Measurements from ENCODE around the gene COA3. TPM values are rescaled to one million over a fixed set of nuclear protein-coding genes. Genes with fewer than 3 reads are reported as not detected.
A peak's percentile ranks its signal among the peaks of the same experiment; 100 is the strongest.

COA3 gene
- total RNA-seq, 1 experiment from 2014 or later: 53.0 TPM

DNA sequence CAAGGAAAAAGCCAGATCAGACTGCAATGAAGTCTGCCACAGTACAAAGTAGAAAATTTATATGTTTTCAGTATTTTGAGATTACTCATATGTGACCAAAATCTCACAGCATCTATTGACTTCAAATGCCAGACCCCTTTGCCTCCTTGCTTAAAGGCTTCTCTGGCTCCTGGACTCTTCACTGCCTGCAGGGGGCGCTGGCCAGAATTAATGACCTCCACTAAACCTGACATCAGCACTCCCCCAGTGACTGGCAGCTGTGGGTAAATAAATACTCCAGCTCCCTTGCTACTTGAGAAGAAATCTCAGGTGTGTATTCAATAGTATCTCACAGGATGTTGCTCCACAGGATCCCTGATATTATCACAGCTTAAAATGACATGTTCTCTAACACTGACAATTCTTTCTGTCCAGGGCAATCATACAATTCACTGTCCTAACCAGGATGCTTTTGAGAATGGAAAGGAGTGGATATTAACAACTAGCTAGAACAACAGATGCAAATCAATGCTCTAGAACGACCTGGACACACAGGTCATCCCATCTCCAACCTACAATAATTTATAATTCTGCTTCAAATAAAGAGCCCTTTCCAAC lies 21.5 kb upstream of the COA3 start:
- DNase-seq (ENCODE audit: extremely low read depth, low read depth): peak; percentile 71

DNA sequence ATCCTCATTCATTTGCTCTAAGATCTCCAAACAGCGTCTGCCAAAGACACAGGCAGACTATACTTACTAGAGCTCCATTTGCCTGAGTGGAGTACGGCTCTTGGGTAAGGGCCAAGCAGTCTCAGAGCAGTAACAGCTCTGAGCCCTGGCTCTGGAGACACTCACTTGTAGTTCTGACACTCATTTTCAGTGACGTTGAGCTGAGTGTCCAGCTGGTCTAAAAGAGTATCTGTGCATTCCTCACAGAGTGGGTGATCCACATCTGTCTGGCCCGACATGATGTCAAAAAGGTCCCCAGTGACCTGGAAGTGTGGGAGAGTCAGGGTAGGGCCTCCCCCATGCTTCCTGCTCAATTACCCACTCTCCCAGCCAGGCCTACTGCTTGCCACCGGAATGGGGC lies 19.9 kb upstream of the COA3 start:
- DNase-seq (ENCODE audit: extremely low read depth, low read depth): no peak

DNA sequence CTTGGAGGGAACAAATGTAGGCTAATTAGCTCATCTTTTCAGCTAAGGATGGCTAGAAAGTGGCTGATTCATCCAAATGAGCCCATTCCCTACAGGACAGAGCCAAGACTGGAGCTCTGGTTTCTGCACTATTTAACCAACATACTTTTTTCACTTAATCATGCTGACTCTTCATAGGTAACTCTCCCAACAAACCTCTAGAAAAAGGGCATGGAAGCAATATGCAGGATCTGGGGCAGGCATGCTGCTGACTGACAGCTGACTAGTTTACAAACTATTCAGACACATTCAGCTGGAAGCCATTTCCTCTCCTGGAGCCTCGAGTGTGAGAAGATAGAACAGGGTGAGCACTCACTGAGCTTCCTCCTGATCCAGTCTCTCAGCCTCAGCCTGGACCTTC lies 19.4 kb upstream of the COA3 start:
- no peak for DNase-seq (ENCODE audit: extremely low read depth, low read depth)

DNA sequence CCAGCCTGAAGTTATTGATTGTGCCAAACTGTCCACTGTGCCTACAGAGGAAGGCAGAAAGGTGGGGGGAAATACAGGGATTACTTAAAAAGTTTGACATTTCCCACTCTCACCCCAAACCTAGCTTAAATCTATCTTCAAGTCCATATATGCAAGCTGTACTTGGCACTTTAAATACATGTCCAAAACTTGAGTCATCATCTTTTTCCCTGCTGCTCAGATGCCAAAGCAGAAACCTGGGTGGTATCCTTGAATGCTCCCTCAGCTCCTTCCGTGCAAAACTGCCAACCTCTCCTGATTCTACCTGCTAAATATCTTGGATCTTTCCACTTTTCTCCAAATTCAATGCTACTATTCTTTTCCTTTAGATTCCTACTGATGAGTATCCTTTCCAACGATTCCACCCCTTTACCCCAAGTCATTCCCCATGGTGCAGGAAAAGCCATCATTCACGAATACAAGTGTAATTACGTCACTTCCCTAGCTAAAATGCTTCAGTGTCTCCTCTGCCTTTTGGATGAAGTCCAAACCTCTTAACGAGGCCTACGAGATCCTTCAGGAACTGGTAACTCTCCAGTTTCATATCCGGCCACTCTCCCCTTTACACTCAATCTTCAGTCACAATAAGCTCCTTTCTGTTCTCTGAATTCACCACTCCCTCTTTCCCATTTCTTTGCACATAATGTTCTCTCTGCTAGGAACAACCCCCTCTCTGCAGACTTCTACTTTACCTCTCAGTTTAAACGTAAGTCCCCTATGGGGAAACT lies 16.3 kb upstream of the COA3 start:
- DNase-seq (ENCODE audit: extremely low read depth, low read depth): no peak

DNA sequence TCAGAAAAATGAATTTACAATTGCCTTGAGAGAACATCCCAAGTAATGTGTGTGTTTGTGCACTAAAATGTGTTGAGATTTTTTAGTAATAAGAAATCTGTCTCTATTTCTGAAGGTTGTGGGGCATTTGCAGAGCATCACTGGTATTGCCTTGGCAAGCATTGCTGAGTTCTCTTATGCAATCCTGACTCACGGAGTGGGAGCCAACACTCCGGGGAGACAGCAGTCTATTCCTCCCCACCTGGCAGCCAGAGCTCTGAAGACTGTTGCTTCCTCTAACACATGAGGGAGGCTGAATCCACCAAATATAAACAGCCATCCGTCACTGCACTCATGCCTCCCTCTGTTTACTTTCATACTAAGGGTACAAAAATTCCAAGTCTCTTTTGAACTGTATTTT lies 10.7 kb upstream of the COA3 start:
- no peak for DNase-seq (ENCODE audit: extremely low read depth, low read depth)

DNA sequence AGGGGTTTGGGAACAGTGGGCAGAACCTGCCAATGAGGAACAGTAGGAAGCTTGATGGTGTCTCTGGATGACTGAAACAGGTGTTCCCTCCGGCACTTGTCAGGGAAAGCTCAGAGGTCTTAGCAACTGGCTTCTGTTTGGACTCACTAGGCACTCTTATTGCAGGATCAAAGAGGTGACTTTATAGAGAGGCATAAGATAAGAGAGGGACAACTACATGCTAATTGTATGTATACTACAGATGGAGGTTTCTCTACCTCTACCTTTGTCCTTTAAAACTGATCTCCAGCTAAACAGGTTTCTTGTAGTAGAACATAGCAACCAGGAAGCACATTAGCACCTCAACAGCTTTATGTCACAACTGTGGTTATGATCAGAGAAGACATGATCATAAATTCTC lies 7.7 kb upstream of the COA3 start:
- no peak for DNase-seq (ENCODE audit: extremely low read depth, low read depth)

DNA sequence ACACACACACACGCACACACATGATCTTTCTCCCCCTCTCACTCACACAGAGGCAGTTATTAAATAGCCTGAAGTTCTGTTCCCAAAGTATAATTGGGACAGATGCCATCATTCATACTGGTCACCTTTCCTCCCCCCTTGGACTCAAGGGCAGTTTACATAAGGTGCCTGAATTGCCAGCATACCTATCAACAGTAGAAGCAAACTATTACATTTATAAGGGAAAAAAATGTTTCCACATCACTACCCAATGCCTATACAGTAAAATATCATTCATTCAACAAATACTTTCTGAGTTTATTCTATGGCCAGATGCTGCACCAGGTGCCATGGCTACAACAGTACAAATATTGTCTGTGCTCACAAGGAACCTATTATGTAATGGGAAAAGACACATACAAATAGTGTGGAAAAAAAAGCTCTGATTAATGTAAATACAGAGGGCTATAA lies 6.4 kb upstream of the COA3 start:
- DNase-seq (ENCODE audit: extremely low read depth, low read depth): no peak

DNA sequence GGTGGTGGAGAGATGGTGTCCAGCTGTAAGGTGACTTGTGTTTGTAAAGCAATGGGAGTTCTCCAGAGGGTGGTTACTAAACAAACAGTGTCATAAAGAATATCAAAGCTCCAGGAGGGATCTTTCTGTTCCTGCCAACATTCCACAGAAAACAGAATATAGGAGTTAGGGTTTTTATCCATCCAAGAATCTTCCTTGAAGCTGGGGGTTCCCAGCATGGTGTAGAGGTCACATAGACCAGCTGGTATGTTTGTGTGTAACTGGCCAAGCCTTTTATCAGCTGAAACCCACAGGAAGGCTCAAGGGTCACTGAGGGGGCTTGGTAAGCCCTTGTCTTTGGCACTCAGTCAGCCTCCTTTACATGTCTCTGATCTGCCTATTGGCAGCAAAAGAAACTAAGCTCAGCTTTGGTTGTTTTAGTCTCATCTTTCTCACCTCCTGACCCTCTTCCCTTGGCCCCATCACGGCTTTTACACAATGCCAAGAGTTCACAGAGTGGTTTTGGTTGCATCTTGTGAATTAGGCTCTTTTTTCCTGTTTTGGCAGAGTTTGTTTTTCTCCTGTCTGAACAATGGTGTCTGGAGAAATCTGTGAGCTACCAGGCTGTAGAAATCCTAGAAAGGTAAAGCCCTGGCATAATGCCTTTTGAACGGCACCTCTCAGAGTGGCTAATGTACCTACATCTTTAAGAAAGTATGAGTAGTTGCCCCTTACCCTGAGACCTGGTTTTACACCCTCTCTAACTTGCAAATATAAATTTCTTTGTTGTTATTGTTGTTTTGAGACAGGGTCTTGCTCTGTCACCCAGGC lies 4.8 kb upstream of the COA3 start:
- no peak for DNase-seq (ENCODE audit: extremely low read depth, low read depth)

DNA sequence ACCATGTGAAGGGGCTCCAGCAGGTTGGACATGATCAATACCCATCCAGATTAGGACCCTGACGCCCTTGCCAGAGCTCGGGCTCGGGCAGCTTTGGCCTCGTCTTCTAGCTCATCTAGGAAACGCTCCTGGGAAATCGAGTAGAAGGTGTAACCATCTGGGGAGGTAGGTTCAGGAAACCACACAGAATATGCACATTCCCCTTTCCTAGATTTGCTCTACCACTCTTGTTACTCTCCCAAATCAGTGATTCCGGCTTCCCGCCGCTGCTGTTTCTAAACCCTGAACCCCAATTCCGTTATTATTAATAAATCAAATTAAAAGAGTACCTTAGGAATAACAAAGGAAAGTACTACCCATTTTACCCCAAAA lies 507 bp downstream of the COA3 start:
- no peak for DNase-seq (ENCODE audit: extremely low read depth, low read depth)

DNA sequence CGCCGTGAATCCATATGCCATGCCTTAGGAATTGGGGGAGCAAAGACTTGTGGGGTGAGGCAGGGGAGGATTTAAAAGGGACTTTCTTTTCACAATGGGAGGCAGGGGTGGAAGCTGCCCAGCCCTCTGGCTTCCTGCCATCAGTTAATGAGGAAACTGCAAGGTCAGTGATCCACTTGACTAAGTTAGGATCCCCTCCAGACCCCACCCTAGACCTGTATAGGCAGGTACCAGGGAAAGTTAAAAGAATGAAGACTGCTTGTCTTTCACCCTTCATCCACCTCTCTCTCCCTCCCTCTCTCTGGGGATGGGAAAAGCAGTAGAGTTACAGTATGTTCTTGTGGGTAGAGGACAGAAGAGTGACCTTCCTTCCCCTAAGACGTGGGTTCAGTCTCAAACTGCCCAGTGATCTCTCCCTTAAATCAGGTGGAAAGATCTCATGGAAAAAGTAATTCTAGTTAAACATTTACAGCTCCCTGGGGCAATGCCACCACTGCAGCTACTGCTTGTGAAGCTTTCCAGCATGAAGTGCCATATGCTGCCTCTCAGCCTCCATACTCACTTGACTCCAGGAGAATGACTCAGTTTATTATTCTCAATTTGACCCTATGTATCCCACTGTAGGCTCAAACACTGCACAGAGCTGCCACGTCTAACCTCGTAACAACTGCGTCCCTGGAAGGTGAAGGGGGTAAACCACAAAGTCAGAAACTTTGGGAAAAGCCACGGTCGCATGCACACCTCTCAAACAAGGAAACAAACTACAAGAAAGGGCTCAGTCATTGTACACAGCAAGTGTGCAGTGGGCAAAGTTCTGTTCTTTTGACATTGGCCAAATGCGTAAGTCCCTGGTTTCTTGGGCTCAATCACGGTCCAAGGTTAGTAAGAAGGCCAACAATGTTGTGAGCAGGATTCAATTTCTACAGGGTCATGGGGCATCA lies 1.2 kb downstream of the COA3 start:
- no peak for DNase-seq (ENCODE audit: extremely low read depth, low read depth)

DNA sequence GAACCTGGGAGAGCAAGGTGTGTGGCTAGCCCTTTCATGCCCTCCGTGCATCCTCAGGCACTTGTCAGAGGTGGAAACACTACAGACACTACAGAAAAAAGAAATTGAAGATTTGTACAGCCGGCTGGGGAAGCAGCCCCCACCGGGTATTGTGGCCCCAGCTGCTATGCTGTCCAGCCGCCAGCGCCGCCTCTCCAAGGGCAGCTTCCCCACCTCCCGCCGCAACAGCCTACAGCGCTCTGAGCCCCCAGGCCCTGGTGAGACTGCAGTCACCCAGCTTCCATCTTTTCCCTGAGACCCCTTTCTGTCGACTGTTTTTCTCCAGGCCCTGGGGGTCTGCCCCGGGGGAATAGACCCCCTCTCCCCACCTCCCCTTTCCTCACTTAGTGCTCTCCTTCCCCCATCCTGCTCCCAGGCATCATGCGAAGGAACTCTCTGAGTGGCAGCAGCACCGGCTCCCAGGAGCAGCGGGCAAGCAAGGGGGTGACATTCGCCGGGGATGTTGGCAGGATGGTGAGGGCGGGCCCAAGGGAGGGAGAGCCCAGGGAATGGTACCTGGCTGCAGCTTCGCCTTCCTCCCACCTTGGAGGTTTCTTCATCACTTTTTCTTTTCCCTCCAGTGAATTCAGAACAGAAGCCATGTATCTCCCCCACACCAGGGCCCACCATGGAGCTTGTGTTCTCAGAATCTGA lies 2.3 kb downstream of the COA3 start:
- DNase-seq (ENCODE audit: extremely low read depth, low read depth): no peak

DNA sequence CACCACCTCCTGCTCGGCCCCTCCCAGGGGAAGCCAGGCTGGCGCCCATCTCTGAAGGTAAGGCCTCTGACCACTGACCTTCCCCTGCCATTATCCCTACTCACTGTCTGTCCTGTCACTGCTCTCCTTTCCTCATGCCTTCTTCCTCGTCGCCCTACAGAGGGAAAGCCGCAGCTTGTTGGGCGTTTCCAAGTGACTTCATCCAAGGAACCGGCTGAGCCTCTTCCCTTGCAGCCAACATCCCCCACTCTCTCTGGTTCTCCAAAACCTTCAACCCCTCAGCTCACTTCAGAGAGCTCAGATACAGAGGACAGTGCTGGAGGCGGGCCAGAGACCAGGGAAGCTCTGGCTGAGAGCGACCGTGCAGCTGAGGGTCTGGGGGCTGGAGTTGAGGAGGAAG lies 3.0 kb downstream of the COA3 start:
- no peak for DNase-seq (ENCODE audit: extremely low read depth, low read depth)

DNA sequence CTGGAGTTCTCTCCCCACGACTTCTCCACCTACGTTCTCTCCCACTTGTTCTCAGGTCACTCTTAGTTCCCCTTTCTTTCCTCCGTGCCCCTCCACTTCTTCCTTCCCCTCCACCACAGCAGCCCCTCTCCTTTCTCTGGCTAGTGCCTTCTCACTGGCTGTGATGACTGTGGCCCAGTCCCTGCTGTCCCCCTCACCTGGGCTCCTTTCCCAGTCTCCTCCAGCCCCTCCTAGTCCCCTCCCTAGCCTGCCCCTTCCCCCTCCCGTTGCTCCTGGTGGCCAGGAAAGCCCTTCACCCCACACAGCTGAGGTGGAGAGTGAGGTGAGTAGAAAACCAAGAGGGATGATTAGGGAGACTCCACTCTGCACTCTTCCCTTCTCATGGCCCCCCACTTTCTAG lies 3.4 kb downstream of the COA3 start:
- no peak for DNase-seq (ENCODE audit: extremely low read depth, low read depth)

DNA sequence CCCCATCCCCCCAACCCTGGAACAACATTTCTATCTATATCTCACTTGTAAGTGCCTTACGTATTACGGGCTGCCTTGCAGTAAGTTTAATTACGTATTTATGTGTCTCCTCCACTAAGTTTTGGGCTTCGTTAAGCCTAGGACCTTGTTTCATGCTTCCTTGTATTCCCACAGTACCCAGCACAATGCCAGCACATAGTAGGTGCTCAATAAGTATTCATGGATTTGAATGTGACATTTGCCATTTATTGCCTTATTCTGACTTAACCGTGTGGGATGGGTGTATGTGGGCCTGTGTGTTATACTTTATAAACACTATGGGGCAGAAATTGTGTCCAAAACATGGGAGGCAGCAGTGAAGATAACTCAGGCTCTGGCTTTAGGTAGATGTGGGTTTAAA lies 6.0 kb downstream of the COA3 start:
- no peak for DNase-seq (ENCODE audit: extremely low read depth, low read depth)

DNA sequence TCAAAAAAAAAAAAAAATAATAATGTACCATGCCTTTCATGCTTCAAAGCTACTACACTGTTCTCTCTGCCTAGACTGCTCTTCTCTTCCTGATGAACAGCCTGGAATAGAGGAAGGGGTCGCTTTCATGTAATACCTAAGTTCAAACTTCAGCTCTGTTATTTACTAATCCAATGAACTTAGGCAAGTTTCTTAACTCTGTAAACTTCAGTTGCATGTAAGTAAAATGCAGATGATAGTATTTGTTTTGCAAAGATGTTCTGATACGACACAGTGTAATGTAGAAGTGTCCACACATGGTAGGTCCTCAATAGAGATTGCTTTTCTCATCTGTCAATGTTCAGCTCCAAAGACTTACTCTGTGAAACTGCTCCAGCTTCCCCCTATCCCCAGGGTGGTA lies 6.6 kb downstream of the COA3 start:
- DNase-seq (ENCODE audit: extremely low read depth, low read depth): no peak

DNA sequence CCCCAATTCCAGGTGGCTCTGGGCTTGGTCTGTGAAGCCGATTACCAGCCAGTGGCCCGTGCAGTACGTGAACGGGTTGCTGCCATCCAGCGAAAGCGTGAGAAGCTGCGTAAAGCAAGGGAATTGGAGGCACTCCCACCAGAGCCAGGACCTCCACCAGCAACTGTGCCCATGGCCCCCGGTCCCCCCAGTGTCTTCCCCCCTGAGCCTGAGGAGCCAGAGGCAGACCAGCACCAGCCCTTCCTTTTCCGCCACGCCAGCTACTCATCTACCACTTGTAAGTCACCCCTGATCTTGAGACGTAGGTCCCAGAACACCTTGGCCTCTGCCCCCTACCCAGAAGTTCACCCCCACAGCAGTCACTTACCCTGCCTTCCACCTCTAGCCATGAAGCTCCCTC lies 11.2 kb downstream of the COA3 start:
- no peak for DNase-seq (ENCODE audit: extremely low read depth, low read depth)

DNA sequence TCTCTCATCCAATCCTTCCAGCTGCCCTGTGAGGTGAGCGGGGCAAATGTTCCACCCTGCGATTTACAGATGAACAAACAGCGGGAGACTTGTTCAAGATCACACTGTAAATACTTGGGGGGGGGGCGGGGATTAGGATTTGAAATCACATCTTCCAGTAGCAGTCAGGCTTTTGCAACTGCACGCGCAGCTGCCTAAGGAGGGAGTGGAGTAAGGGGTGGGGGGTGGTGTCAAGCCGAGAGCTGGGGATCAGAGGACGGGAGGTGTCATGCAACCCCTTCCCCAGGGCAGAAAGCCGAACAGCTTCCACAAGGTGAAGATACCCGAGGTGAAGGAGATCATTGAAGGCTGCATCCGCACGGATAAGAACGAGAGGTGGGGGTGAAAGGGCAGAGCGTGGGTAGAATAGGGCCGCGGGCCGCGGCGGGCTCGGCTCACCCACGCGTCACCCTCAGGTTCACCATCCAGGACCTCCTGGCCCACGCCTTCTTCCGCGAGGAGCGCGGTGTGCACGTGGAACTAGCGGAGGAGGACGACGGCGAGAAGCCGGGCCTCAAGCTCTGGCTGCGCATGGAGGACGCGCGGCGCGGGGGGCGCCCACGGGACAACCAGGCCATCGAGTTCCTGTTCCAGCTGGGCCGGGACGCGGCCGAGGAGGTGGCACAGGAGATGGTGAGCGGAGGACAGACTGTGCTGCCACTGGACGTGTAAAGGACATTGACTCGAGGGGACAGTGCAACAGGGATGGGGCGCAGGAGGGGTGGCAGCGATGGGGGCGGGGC lies 13.5 kb downstream of the COA3 start:
- DNase-seq (ENCODE audit: extremely low read depth, low read depth): no peak

DNA sequence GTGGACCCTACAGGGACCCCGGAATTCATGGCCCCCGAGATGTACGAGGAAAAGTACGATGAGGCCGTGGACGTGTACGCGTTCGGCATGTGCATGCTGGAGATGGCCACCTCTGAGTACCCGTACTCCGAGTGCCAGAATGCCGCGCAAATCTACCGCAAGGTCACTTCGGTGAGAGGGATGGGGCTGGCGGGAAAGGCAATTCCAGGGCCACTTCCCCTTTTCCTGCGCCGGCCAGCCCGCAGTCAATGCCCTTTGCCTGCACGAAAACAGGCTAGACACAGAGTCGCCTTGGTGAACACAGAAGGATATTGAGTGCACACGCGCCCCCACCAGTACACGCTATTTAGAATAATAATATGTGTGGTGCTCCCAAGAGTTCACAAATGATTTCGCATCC lies 14.1 kb downstream of the COA3 start:
- DNase-seq (ENCODE audit: extremely low read depth, low read depth): no peak

DNA sequence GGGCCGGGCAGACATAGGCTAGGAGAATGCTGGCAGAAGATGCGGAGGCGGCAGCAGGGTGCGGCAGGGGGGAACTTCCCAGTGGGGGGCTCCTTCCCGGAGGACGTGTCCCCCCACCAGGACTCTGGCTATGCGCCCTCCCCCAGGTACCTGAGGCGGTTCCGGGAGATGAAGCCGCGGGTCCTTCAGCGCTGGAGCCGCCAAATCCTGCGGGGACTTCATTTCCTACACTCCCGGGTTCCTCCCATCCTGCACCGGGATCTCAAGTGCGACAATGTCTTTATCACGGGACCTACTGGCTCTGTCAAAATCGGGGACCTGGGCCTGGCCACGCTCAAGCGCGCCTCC lies 14.7 kb downstream of the COA3 start:
- DNase-seq (ENCODE audit: extremely low read depth, low read depth): no peak

Data from NCI-H460 (cell line).